BJ (cell line): Measurements from ENCODE around the gene DAGLB. TPM values are rescaled to one million over a fixed set of nuclear protein-coding genes. Genes with fewer than 3 reads are reported as not detected.

ENCODE experiments used
- CTCF ChIA-PET: fragments of 350-600 bp; formaldehyde crosslinking; extraction: SDS; loops from one replicate; lab custom pipeline; 2021; ENCODE audit warnings: antibody characterized with exemption, inconsistent platforms; lab: Yijun Ruan, JAX
- POLR2A ChIA-PET: fragments of 300-600 bp; sonication (Branson Sonifier 250); formaldehyde crosslinking; extraction: SDS; loops from one replicate; lab custom pipeline; 2021; ENCODE audit warnings: antibody characterized with exemption; lab: Charles Lee
- DNase-seq: peaks from one replicate; pipeline ENCODE4 v3.0.0-alpha.2; 2011; ENCODE audit warnings: low read depth
- H3K27me3 ChIP-seq: 2 replicates; pipeline ENCODE4 v1.6.0; 2011; ENCODE audit warnings: low read length; ENCODE audit not compliant: control insufficient read depth, insufficient read depth
- H3K36me3 ChIP-seq: 2 replicates; pipeline ENCODE4 v1.5.1; 2011; ENCODE audit warnings: low read length; ENCODE audit not compliant: control insufficient read depth, insufficient read depth
- H3K4me3 ChIP-seq: 2 replicates; pipeline ENCODE4 v1.5.1; 2011; ENCODE audit warnings: low read depth, mild to moderate bottlenecking, control low read depth, low read length
- CTCF ChIP-seq: IDR thresholded peaks from 2 replicates; pipeline ENCODE4 v1.5.1; 2011; ENCODE audit warnings: low read depth, mild to moderate bottlenecking, control low read depth, inconsistent platforms, low read length, moderate library complexity; ENCODE audit not compliant: insufficient read depth
- polyA plus RNA-seq: library from polyadenylated mRNA; depleted of rRNA; stranded (reverse); fragments of >200 nt; gene quantifications from 2 replicates; pipeline ENCODE4 v1.2.3, GENCODE V29; 2011

The DAGLB gene
- polyA plus RNA-seq, 1 experiment: 40.5 TPM

- Histone ChIP-seq H3K27me3 (no peaks in the 10 kb centered on the region), H3K36me3 (peaks cover 35% of the 10 kb centered on the region), H3K4me3 (no peak overlapping the region)
- TF ChIP-seq CTCF: no peak
- POLR2A ChIA-PET: no interaction called here
- CTCF ChIA-PET: interaction anchor here (1.6 kb wide), 1 partner anchor 13 kb away, joined by 5 read pairs; no protein-coding TSS in a partner anchor
- DNase-seq: no peak
Measured at GRCh38 chr7:6422095-6422494, 25.7 kb downstream of the DAGLB start.

GRCh38 chr7:6420680-6421079 is 27.1 kb downstream of the DAGLB start:
- no peak for DNase-seq
- TF ChIP-seq CTCF: no peak
- ChIA-PET CTCF (interaction anchor here (0.8 to 1.2 kb wide), 3 partner anchors 10 to 437 kb away, joined by 3 to 4 read pairs (median 3); no protein-coding TSS in a partner anchor), POLR2A (no interaction called here)
- Histone ChIP-seq H3K27me3 (no peaks in the 10 kb centered on the region), H3K4me3 (no peak overlapping the region), H3K36me3 (peaks cover 39% of the 10 kb centered on the region)

- H3K4me3 ChIP-seq: no peak overlapping the region
- ChIA-PET POLR2A (no interaction called here), CTCF (interaction anchor here (1.2 kb wide), 1 partner anchor 16 kb away, joined by 3 read pairs; no protein-coding TSS in a partner anchor)
- DNase-seq: no peak
- no peaks in the 10 kb centered on the region for H3K27me3 ChIP-seq
- TF ChIP-seq CTCF: no peak
- peaks cover 35% of the 10 kb centered on the region for H3K36me3 ChIP-seq
Measured at GRCh38 chr7:6419310-6419773, 28.4 kb downstream of the DAGLB start.

GRCh38 chr7:6417408-6417807 is 30.3 kb downstream of the DAGLB start:
- ChIA-PET POLR2A (no interaction called here), CTCF (no interaction called here)
- Histone ChIP-seq H3K4me3 (no peak overlapping the region), H3K36me3 (peaks cover 37% of the 10 kb centered on the region), H3K27me3 (no peaks in the 10 kb centered on the region)
- TF ChIP-seq CTCF: no peak
- no peak for DNase-seq

- CTCF ChIA-PET: no interaction called here
- DNase-seq: no peak
- peaks cover 31% of the 10 kb centered on the region for H3K36me3 ChIP-seq
Measured at GRCh38 chr7:6416516-6417145, 31.1 kb downstream of the DAGLB start.

More at GRCh38 chr7:6416516-6417145, 31.1 kb downstream of the DAGLB start:
- Histone ChIP-seq H3K27me3 (no peaks in the 10 kb centered on the region), H3K4me3 (no peak overlapping the region)
- no peak for TF ChIP-seq CTCF
- POLR2A ChIA-PET: no interaction called here
